ENCODE results near the gene BIK. TPM values are rescaled to one million over a fixed set of nuclear protein-coding genes. Genes with fewer than 3 reads are reported as not detected.

Gene BIK
- total RNA-seq, 2 donors from 2014 or later, result 5.8 to 13.3 TPM

DNA sequence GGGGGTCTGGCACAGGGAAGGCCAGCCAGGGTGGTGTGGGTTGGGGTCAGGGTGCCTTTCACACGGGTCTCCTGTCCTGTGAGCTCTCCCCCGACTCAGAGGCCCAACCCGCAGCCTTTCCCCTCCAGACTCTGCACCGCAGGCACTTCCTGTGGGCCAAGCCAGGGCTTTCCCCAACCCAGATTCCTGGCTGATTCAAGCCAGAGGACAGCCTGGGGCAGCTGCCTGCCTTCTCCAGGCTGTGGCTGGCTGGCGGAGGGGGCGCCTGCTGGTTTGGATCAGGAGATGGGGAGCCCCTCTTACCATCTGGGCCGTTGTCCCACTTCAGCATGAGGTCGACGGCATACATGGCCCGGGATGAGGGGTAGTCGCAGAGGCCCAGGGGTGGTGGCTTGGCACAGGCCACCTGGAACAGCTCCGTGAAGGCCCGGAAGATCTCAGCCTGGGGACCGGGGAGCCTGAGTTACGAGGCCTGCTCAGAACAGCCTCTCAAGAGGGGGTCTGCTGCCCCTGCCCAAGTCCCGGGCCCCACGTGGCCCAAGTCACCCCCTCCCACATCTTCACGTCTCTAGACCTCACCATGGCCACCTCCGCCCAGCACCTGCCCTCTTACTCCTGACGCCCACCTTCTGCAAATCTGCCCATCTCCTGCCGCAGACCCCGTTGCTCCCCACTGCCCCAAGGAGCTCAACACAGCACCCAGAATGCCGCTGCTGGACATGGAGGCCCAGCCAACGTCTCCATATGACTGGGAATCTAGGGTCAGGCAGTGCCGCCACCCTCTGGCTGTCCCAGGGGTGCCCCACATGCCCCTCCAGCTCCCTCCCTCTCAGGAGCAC is 58.1 kb downstream of the BIK start:
- Mint-ChIP-seq H3K4me1 (peaks cover 9% of the 10 kb centered on the region), H3K36me3 (ENCODE audit: low read depth) (peaks cover 44% of the 10 kb centered on the region), H3K9me3 (no peaks in the 10 kb centered on the region), H3K4me3 (no peak overlapping the region), H3K27ac (peak overlapping the region; percentile 33), H3K27me3 (ENCODE audit: insufficient read depth) (no peaks in the 10 kb centered on the region)
- Histone ChIP-seq H3K9me3 (ENCODE audit: control insufficient read depth, low read length) (no peaks in the 10 kb centered on the region), H3K4me3 (ENCODE audit: low read length) (no peak overlapping the region), H3K27ac (ENCODE audit: low read depth, low read length) (no peak overlapping the region), H3K9ac (ENCODE audit: extremely low read depth, low read length, poor library complexity, severe bottlenecking) (no peak overlapping the region), H3K36me3 (ENCODE audit: control insufficient read depth, insufficient read depth, low read length) (peaks cover 19% of the 10 kb centered on the region), H3K4me1 (ENCODE audit: control insufficient read depth, insufficient read depth, low read length) (no peaks in the 10 kb centered on the region), H3K27me3 (ENCODE audit: control insufficient read depth, insufficient read depth, low read length, poor library complexity, severe bottlenecking) (no peaks in the 10 kb centered on the region)
- WGBS, 2 experiments (ENCODE audit: insufficient coverage in 1 of 2, insufficient read length in 1 of 2), result 94 to 95% methylated on average over 19 to 25 of the region's 25 CpGs
- TF ChIP-seq, protein P1, sequence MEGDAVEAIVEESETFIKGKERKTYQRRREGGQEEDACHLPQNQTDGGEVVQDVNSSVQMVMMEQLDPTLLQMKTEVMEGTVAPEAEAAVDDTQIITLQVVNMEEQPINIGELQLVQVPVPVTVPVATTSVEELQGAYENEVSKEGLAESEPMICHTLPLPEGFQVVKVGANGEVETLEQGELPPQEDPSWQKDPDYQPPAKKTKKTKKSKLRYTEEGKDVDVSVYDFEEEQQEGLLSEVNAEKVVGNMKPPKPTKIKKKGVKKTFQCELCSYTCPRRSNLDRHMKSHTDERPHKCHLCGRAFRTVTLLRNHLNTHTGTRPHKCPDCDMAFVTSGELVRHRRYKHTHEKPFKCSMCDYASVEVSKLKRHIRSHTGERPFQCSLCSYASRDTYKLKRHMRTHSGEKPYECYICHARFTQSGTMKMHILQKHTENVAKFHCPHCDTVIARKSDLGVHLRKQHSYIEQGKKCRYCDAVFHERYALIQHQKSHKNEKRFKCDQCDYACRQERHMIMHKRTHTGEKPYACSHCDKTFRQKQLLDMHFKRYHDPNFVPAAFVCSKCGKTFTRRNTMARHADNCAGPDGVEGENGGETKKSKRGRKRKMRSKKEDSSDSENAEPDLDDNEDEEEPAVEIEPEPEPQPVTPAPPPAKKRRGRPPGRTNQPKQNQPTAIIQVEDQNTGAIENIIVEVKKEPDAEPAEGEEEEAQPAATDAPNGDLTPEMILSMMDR (conservative IDR thresholded peaks at IDR 0.05), result no peak
- peak; percentile 59 for DNase-seq

DNA sequence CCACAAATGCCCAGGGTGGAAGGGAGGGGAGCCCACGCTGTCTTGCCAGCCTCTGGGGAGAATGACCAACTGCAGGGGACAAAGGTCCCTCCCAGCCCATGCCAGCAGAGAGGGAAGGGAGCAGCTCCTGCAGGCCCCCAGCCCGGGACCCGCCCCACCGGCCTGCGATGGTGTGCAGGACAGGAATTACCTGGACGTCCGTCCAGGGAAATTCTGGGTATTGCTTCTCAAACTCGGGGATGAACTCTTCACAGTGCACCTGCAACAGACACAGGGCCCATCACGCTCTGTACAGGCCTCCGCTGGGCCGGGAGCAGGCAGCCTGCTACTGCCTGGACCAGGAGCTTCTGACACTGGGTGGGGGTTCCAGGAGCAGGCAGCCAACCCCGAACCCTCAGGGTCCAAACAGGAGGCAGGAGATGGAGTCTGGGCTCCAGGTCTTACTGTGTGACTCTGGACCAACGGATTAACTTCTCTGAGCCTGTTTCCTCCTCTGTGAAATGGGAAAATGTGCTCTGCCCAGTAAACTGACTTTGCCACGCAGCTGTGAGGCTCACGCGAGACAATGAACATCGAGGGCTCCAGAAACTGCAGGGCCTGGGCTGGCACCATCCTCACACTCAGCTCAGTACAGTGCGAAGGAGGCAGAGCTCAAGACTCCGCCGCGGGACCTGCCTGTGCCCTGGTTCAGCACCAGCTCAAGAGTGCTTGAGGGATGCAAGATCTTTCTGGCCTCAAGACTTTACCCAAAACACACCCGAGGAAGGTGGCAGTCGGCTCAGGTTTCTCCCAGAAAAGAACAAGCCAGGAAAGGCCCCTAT is 59.0 kb downstream of the BIK start:
- Histone ChIP-seq H3K4me3 (ENCODE audit: low read length) (no peak overlapping the region), H3K9ac (ENCODE audit: extremely low read depth, low read length, poor library complexity, severe bottlenecking) (no peak overlapping the region), H3K27me3 (ENCODE audit: control insufficient read depth, insufficient read depth, low read length, poor library complexity, severe bottlenecking) (no peaks in the 10 kb centered on the region), H3K27ac (ENCODE audit: low read depth, low read length) (no peak overlapping the region), H3K9me3 (ENCODE audit: control insufficient read depth, low read length) (no peaks in the 10 kb centered on the region), H3K4me1 (ENCODE audit: control insufficient read depth, insufficient read depth, low read length) (no peaks in the 10 kb centered on the region), H3K36me3 (ENCODE audit: control insufficient read depth, insufficient read depth, low read length) (peaks cover 25% of the 10 kb centered on the region)
- no peak overlapping the region for H3K27ac Mint-ChIP-seq
- H3K4me1 Mint-ChIP-seq, result peaks cover 9% of the 10 kb centered on the region
- no peaks in the 10 kb centered on the region for H3K27me3 Mint-ChIP-seq (ENCODE audit: insufficient read depth)
- 91 to 94% methylated on average over 22 to 23 of the region's 23 CpGs for WGBS, 2 experiments (ENCODE audit: insufficient coverage in 1 of 2, insufficient read length in 1 of 2)
- H3K4me3 Mint-ChIP-seq, result no peak overlapping the region
- peaks cover 50% of the 10 kb centered on the region for H3K36me3 Mint-ChIP-seq (ENCODE audit: low read depth)
- TF ChIP-seq, protein P1 (conservative IDR thresholded peaks at IDR 0.05), result no peak
- H3K9me3 Mint-ChIP-seq, result no peaks in the 10 kb centered on the region
- DNase-seq, result no peak

DNA sequence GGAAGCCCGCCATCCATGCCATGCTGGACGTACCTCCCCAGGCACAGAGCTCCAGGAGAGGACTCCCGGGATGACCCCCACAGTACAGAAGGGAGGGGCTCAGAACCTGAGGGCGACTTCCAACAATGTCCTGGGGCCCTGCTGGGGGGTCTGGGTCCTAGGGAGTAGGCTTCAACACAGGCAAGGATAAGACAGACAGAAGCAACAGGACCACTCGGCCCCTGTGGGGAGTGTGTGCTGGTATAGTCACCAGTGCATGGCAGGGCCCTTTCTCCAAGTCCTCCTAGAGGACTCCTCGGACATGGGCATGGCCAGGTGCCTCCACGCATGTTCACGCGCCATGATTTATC is 59.6 kb downstream of the BIK start:
- H3K36me3 Mint-ChIP-seq (ENCODE audit: low read depth), result peaks cover 50% of the 10 kb centered on the region
- no peaks in the 10 kb centered on the region for H3K9me3 Mint-ChIP-seq
- Histone ChIP-seq H3K36me3 (ENCODE audit: control insufficient read depth, insufficient read depth, low read length) (peaks cover 29% of the 10 kb centered on the region), H3K4me1 (ENCODE audit: control insufficient read depth, insufficient read depth, low read length) (no peaks in the 10 kb centered on the region), H3K9ac (ENCODE audit: extremely low read depth, low read length, poor library complexity, severe bottlenecking) (no peak overlapping the region), H3K9me3 (ENCODE audit: control insufficient read depth, low read length) (no peaks in the 10 kb centered on the region), H3K27ac (ENCODE audit: low read depth, low read length) (no peak overlapping the region), H3K4me3 (ENCODE audit: low read length) (no peak overlapping the region), H3K27me3 (ENCODE audit: control insufficient read depth, insufficient read depth, low read length, poor library complexity, severe bottlenecking) (no peaks in the 10 kb centered on the region)
- TF ChIP-seq, protein P1 (conservative IDR thresholded peaks at IDR 0.05), result no peak
- WGBS, 2 experiments (ENCODE audit: insufficient coverage in 1 of 2, insufficient read length in 1 of 2), result 93 to 99% methylated on average over 7 to 9 of the region's 9 CpGs
- H3K27ac Mint-ChIP-seq, result no peak overlapping the region
- H3K27me3 Mint-ChIP-seq (ENCODE audit: insufficient read depth), result no peaks in the 10 kb centered on the region
- peaks cover 5% of the 10 kb centered on the region for H3K4me1 Mint-ChIP-seq
- DNase-seq, result no peak
- no peak overlapping the region for H3K4me3 Mint-ChIP-seq

All from endodermal cell (in vitro differentiated cells).